ENCODE results near the gene FBN2. TPM values are rescaled to one million over a fixed set of nuclear protein-coding genes. Genes with fewer than 3 reads are reported as not detected.

The FBN2 gene
- under 1 TPM in 1 of 2 experiments, not detected in 1; 0.11 TPM for total RNA-seq

GRCh38 chr5:128538000-128538249 is at the start of gene FBN2:
Gene FBN2, minus strand, starts transcription at chr5:128538245. Its CDS starts 642 bp downstream, at chr5:128537603.
- H3K36me3 Mint-ChIP-seq, result no peaks in the 10 kb centered on the region
- POLR2A ChIA-PET, result no interaction called here
- no peak within 1 kb of the TSS for H3K27ac Mint-ChIP-seq
- no peak for ATAC-seq (ENCODE audit: low read depth)
- no peaks in the 10 kb centered on the region for H3K4me1 Mint-ChIP-seq
- peaks cover 38% of the 10 kb centered on the region for H3K27me3 Mint-ChIP-seq
- peak; percentile 26 for DNase-seq
- H3K9me3 Mint-ChIP-seq, result peaks cover 4% of the 10 kb centered on the region
- H3K4me3 Mint-ChIP-seq, result peak within 1 kb of the TSS; percentile 28

- Mint-ChIP-seq H3K4me3 (no peak overlapping the region), H3K36me3 (no peaks in the 10 kb centered on the region), H3K27me3 (no peaks in the 10 kb centered on the region), H3K4me1 (no peaks in the 10 kb centered on the region), H3K27ac (no peak overlapping the region), H3K9me3 (peaks cover 8% of the 10 kb centered on the region)
- ATAC-seq (ENCODE audit: low read depth) (no peak), DNase-seq (no peak)
- POLR2A ChIA-PET, result no interaction called here
Measured at GRCh38 chr5:128587275-128587674, 49.2 kb upstream of the FBN2 start.

GRCh38 chr5:128586848-128587247 is 48.8 kb upstream of the FBN2 start:
- Mint-ChIP-seq H3K4me1 (no peaks in the 10 kb centered on the region), H3K27me3 (no peaks in the 10 kb centered on the region), H3K9me3 (peaks cover 8% of the 10 kb centered on the region), H3K27ac (no peak overlapping the region), H3K36me3 (no peaks in the 10 kb centered on the region), H3K4me3 (no peak overlapping the region)
- DNase-seq (no peak), ATAC-seq (ENCODE audit: low read depth) (no peak)
- POLR2A ChIA-PET, result no interaction called here

- Mint-ChIP-seq H3K27ac (no peak overlapping the region), H3K4me3 (no peak overlapping the region), H3K4me1 (no peaks in the 10 kb centered on the region), H3K36me3 (no peaks in the 10 kb centered on the region), H3K9me3 (peaks cover 10% of the 10 kb centered on the region), H3K27me3 (no peaks in the 10 kb centered on the region)
- ATAC-seq (ENCODE audit: low read depth) (no peak), DNase-seq (no peak)
- POLR2A ChIA-PET, result no interaction called here
Measured at GRCh38 chr5:128579639-128580038, 41.6 kb upstream of the FBN2 start.

GRCh38 chr5:128579093-128579492 is 41.0 kb upstream of the FBN2 start:
- H3K4me1 Mint-ChIP-seq, result no peaks in the 10 kb centered on the region
- POLR2A ChIA-PET, result no interaction called here
- no peak overlapping the region for H3K4me3 Mint-ChIP-seq
- no peaks in the 10 kb centered on the region for H3K27me3 Mint-ChIP-seq
- H3K9me3 Mint-ChIP-seq, result peaks cover 10% of the 10 kb centered on the region
- ATAC-seq (ENCODE audit: low read depth) (no peak), DNase-seq (no peak)
- H3K27ac Mint-ChIP-seq, result no peak overlapping the region
- no peaks in the 10 kb centered on the region for H3K36me3 Mint-ChIP-seq

GRCh38 chr5:128574041-128574440 is 36.0 kb upstream of the FBN2 start:
- Mint-ChIP-seq H3K9me3 (peaks cover 4% of the 10 kb centered on the region), H3K4me3 (no peak overlapping the region)
- POLR2A ChIA-PET, result no interaction called here

GRCh38 chr5:128572930-128573319 is 34.9 kb upstream of the FBN2 start:
- Mint-ChIP-seq H3K27ac (no peak overlapping the region), H3K4me3 (no peak overlapping the region), H3K4me1 (no peaks in the 10 kb centered on the region), H3K36me3 (no peaks in the 10 kb centered on the region), H3K9me3 (peaks cover 4% of the 10 kb centered on the region), H3K27me3 (no peaks in the 10 kb centered on the region)
- ATAC-seq (ENCODE audit: low read depth) (no peak), DNase-seq (no peak)
- POLR2A ChIA-PET, result no interaction called here

More at GRCh38 chr5:128574041-128574440, 36.0 kb upstream of the FBN2 start:
- H3K36me3 Mint-ChIP-seq, result no peaks in the 10 kb centered on the region
- no peaks in the 10 kb centered on the region for H3K27me3 Mint-ChIP-seq
- ATAC-seq (ENCODE audit: low read depth), result no peak
- H3K4me1 Mint-ChIP-seq, result no peaks in the 10 kb centered on the region
- no peak for DNase-seq
- H3K27ac Mint-ChIP-seq, result no peak overlapping the region

- Mint-ChIP-seq H3K27ac (no peak overlapping the region), H3K4me3 (no peak overlapping the region), H3K4me1 (no peaks in the 10 kb centered on the region), H3K9me3 (peaks cover 4% of the 10 kb centered on the region), H3K36me3 (no peaks in the 10 kb centered on the region), H3K27me3 (no peaks in the 10 kb centered on the region)
- POLR2A ChIA-PET, result no interaction called here
- ATAC-seq (ENCODE audit: low read depth) (no peak), DNase-seq (no peak)
Measured at GRCh38 chr5:128572051-128572929, 34.2 kb upstream of the FBN2 start.

- DNase-seq (no peak), ATAC-seq (ENCODE audit: low read depth) (no peak)
- Mint-ChIP-seq H3K4me3 (no peak overlapping the region), H3K36me3 (no peaks in the 10 kb centered on the region), H3K9me3 (peaks cover 1% of the 10 kb centered on the region), H3K27me3 (no peaks in the 10 kb centered on the region), H3K4me1 (no peaks in the 10 kb centered on the region), H3K27ac (no peak overlapping the region)
- POLR2A ChIA-PET, result no interaction called here
Measured at GRCh38 chr5:128566178-128566577, 28.1 kb upstream of the FBN2 start.

GRCh38 chr5:128559300-128560297 is 21.6 kb upstream of the FBN2 start:
- Mint-ChIP-seq H3K36me3 (no peaks in the 10 kb centered on the region), H3K4me3 (no peak overlapping the region), H3K4me1 (no peaks in the 10 kb centered on the region), H3K27me3 (no peaks in the 10 kb centered on the region), H3K9me3 (no peaks in the 10 kb centered on the region), H3K27ac (no peak overlapping the region)
- ATAC-seq (ENCODE audit: low read depth) (no peak), DNase-seq (no peak)
- POLR2A ChIA-PET, result no interaction called here

GRCh38 chr5:128553747-128554146 is 15.7 kb upstream of the FBN2 start:
- Mint-ChIP-seq H3K4me3 (no peak overlapping the region), H3K36me3 (no peaks in the 10 kb centered on the region), H3K27me3 (no peaks in the 10 kb centered on the region), H3K4me1 (no peaks in the 10 kb centered on the region), H3K27ac (no peak overlapping the region), H3K9me3 (peaks cover 8% of the 10 kb centered on the region)
- DNase-seq, result no peak
- ATAC-seq (ENCODE audit: low read depth), result no peak
- POLR2A ChIA-PET, result no interaction called here

GRCh38 chr5:128551476-128551875 is 13.4 kb upstream of the FBN2 start:
- Mint-ChIP-seq H3K36me3 (no peaks in the 10 kb centered on the region), H3K4me1 (no peaks in the 10 kb centered on the region), H3K27me3 (no peaks in the 10 kb centered on the region), H3K4me3 (no peak overlapping the region), H3K27ac (no peak overlapping the region), H3K9me3 (peaks cover 8% of the 10 kb centered on the region)
- DNase-seq (no peak), ATAC-seq (ENCODE audit: low read depth) (no peak)
- POLR2A ChIA-PET, result no interaction called here

- no peak overlapping the region for H3K27ac Mint-ChIP-seq
- POLR2A ChIA-PET, result no interaction called here
- ATAC-seq (ENCODE audit: low read depth), result no peak
- DNase-seq, result no peak
- H3K36me3 Mint-ChIP-seq, result no peaks in the 10 kb centered on the region
- no peaks in the 10 kb centered on the region for H3K27me3 Mint-ChIP-seq
- H3K4me3 Mint-ChIP-seq, result no peak overlapping the region
- no peaks in the 10 kb centered on the region for H3K4me1 Mint-ChIP-seq
- peaks cover 8% of the 10 kb centered on the region for H3K9me3 Mint-ChIP-seq
Measured at GRCh38 chr5:128549496-128549895, 11.5 kb upstream of the FBN2 start.

Measured in activated naive CD8-positive, alpha-beta T cell treated with anti-CD3 and anti-CD28 coated beads, Interleukin-2, amount 10 ng/mL, durations not matched to agents 7 days and 5 days (primary cell).